GM18498 (cell line): Measurements from ENCODE around the gene RALGAPB.
A peak's percentile ranks its signal among the peaks of the same experiment; 100 is the strongest.
"Not testable (repeated sequence)": the region's sequence is repeated elsewhere in the genome, so short reads cannot be mapped to it uniquely, and the experiment has no call there.

Source experiments
- ATAC-seq: cut with Tn5 transposase; IDR thresholded peaks from one replicate; pipeline ENCODE4 v1.9.1; 2021; ENCODE audit warnings: mild to moderate bottlenecking, moderate library complexity; ENCODE audit not compliant: unreplicated experiment

Gene RALGAPB

GRCh38 chr20:38581013-38581412 lies 108.4 kb downstream of the RALGAPB start, which contains the start of gene ADIG:
Gene ADIG (plus strand): TSS chr20:38581197. CDS start chr20:38581251, 54 bp downstream.
- no peak for ATAC-seq

GRCh38 chr20:38581830-38582358 lies 109.3 kb downstream of the RALGAPB start:
- ATAC-seq = no peak

- no peak for ATAC-seq
These were observed 110.7 kb downstream of the RALGAPB start for GRCh38 chr20:38583306-38583705.

DNA sequence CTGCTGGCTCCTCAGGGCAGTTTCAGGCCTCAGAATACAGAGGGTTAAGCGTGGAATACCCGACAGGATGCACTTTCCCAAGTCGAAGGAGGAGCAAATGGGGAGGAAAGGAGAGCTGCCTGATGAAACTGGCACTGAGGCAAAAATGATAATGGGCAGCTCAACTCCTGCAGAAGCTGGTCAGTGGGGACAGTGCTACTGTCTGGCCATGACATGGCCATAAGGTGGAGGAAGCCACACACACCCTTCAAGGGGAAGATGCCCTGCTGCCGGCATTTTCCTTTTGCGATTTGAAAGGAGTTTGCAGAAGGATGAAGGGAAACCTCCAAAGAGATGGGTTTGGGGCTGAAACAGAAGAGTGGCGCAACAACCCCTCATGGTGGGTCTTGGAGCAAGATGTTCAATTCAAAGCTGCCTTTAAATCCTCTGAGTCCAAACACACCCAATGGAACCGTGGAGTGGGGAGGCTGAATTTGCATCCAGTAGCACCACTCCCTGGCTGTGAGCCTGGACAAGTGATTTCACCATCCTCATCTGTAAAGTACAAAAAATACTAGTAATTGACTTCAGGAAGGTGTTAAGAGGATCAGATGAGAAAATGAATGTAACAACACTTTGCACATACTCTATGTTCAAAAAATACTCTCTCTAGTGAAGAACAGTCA lies 111.6 kb downstream of the RALGAPB start:
- ATAC-seq = no peak

GRCh38 chr20:38585404-38586180 lies 112.9 kb downstream of the RALGAPB start:
- ATAC-seq = no peak

DNA sequence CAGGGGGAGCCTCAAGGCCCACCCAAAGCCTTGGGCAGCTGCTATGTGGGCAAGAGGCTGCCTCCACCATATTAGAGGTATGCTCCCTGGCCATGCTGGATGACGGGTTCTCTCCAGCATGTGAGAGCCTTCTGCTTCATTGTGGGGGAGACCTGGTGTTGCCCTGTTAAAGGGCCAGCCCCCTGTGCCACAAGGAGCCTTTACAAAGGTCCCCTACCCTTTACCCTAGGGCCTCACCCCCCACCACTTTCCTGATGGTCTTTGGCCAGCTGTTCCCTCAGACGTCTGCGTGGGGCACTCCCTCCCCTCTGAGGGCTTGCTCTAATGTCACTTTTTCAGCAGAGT lies 113.5 kb downstream of the RALGAPB start:
- no peak for ATAC-seq

DNA sequence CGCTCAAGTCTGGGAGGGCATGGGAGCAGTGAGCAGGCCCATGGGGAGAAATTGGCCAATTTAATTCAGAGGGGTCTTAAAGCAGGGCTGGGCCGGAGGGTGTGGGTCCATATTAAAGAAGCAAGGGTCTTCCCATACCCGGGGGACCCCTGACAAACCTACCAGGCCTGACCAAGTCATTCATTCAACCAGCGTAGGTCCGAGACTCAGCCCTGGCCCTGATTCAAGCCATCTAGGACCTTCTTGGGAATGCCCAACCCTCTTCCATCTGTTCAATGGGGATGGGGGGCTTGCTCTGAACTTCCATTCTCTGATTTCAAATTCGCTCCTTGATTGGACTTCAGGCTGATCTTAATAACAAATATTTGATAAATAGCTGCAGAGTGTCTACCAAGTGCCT lies 115.7 kb downstream of the RALGAPB start:
- ATAC-seq = no peak

GRCh38 chr20:38589351-38589750 lies 116.7 kb downstream of the RALGAPB start:
- ATAC-seq = no peak

- ATAC-seq = no peak
These were observed 117.5 kb downstream of the RALGAPB start for GRCh38 chr20:38589967-38590675.

GRCh38 chr20:38590676-38591473 lies 118.2 kb downstream of the RALGAPB start:
- ATAC-seq = no peak

GRCh38 chr20:38591474-38592410 lies 119.1 kb downstream of the RALGAPB start:
- no peak for ATAC-seq

GRCh38 chr20:38592411-38592790 lies 119.8 kb downstream of the RALGAPB start:
- not testable (repeated sequence) for ATAC-seq

- not testable (repeated sequence) for ATAC-seq
These were observed 121.6 kb downstream of the RALGAPB start for GRCh38 chr20:38594281-38594680.

DNA sequence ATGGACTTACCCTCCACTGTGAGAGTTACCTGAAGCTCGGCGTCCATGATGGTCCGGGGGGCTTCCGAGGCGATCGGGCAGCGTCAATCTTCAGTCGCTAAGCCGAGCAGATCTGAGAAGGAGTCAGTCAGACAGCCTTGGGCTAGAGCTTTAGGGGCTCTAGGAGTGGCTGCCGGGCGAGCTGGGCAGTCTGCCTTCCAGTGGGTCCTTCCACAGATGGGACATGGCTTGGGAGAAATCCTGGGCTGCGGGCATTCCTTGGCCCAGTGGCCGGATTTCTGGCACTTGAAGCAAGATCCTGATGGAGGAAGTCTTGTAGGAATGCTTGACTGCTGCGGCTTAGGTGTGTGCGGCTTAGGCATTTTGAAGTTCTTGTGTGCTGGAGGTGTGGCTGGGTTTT lies 123.2 kb downstream of the RALGAPB start:
- ATAC-seq = not testable (repeated sequence)

DNA sequence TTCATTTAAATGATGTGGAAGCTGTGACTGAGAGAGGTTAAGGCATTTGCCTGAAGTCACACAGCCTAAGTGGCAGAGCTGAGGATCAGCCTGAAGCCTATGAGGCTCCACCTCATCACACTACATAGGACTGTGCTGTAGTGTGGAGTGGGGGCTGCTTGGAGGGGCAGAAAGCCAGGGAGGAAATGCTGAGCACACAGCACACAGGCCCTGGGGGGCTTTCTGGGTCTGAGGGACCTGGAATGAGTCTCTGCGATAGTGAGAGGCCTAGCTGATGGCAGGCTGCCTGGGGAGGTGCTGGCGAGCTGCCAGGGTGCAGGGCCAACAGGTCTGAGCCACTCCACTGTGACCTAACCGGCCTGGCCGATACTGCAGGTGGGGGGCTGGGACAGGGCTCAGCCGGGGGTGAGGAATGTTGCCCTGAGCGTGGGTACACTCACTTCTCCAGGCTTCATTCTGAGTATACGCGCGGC lies 126.8 kb downstream of the RALGAPB start:
- no peak for ATAC-seq

GRCh38 chr20:38600057-38600456 lies 127.4 kb downstream of the RALGAPB start:
- no peak for ATAC-seq

- ATAC-seq = peak; percentile 45
These were observed 128.9 kb downstream of the RALGAPB start, which contains the start of gene ARHGAP40 for GRCh38 chr20:38601216-38602184. Gene ARHGAP40 (plus strand): TSS chr20:38601809.

GRCh38 chr20:38602185-38602581 lies 129.5 kb downstream of the RALGAPB start:
- ATAC-seq = no peak
